Measurements from ENCODE around the gene SMG5.

- TF ChIP-seq CTCF (IDR thresholded peaks at IDR 0.05) (no peak), POLR2A (IDR thresholded peaks at IDR 0.05) (no peak), POLR2AphosphoS5 (IDR thresholded peaks at IDR 0.05) (no peak)
These were observed 82.6 kb downstream of the SMG5 start for GRCh38 chr1:156200044-156200443.

All from breast epithelium (tissue), 3 donors.